ENCODE results near the gene CDK5. TPM values are rescaled to one million over a fixed set of nuclear protein-coding genes. Genes with fewer than 3 reads are reported as not detected.

Gene CDK5
- polyA plus RNA-seq, 5 donors, result 13.5 to 18.3 (median 14.6) TPM

GRCh38 chr7:151088019-151088855 lies 30.5 kb upstream of the CDK5 start:
- DNase-seq, result no peak

GRCh38 chr7:151087245-151088018 lies 29.7 kb upstream of the CDK5 start:
- DNase-seq, result peak; percentile 58 to 61

- DNase-seq, result no peak
These were observed 29.1 kb upstream of the CDK5 start for GRCh38 chr7:151086802-151087244.

GRCh38 chr7:151085691-151086620 lies 28.3 kb upstream of the CDK5 start, which contains the start of gene AGAP3:
AGAP3 (plus strand) TSS chr7:151086475; CDS start chr7:151086742, 267 bp downstream.
- DNase-seq, result peak; percentile 79 to 87

- DNase-seq, result no peak
These were observed 27.6 kb upstream of the CDK5 start for GRCh38 chr7:151085329-151085690.

- no peak for DNase-seq
These were observed 26.1 kb upstream of the CDK5 start for GRCh38 chr7:151083824-151084160.

GRCh38 chr7:151083071-151083823 lies 25.6 kb upstream of the CDK5 start, which contains the start of gene TMUB1:
TMUB1 (minus strand) TSS chr7:151083493; CDS start chr7:151082563, 930 bp downstream.
- no peak for DNase-seq

- DNase-seq, result no peak
These were observed 24.7 kb upstream of the CDK5 start for GRCh38 chr7:151082141-151083070.

GRCh38 chr7:151081170-151082101 lies 23.7 kb upstream of the CDK5 start:
- no peak for DNase-seq

- peak; percentile 88 to 90 for DNase-seq
These were observed 22.9 kb upstream of the CDK5 start, which contains the start of gene FASTK for GRCh38 chr7:151080522-151081169. FASTK (minus strand) TSS chr7:151080809; CDS start chr7:151080766, 43 bp downstream.

- DNase-seq, result no peak
These were observed 22.4 kb upstream of the CDK5 start for GRCh38 chr7:151080067-151080521.

GRCh38 chr7:151079199-151079910 lies 21.7 kb upstream of the CDK5 start:
- DNase-seq, result no peak

GRCh38 chr7:151078233-151079040 lies 20.7 kb upstream of the CDK5 start:
- DNase-seq, result no peak

GRCh38 chr7:151077705-151078232 lies 20.1 kb upstream of the CDK5 start:
- no peak for DNase-seq

- DNase-seq, result no peak
These were observed 19.4 kb upstream of the CDK5 start for GRCh38 chr7:151076863-151077704.
